MM.1S (cell line): Measurements from ENCODE around the gene SERPINB3.
"Not testable (repeated sequence)": the region's sequence is repeated elsewhere in the genome, so short reads cannot be mapped to it uniquely, and the experiment has no call there.

ENCODE experiments used
- DNase-seq: peaks from one replicate; pipeline ENCODE4 v3.0.0-alpha.2; 2015
- H2AFZ ChIP-seq: fragments of 300-600 bp; sonication (generic); 2 replicates; pipeline ENCODE4 v1.6.0; 2016; ENCODE audit warnings: antibody characterized with exemption, low read length
- H3F3A ChIP-seq: fragments of 300-600 bp; sonication (generic); 2 replicates; pipeline ENCODE4 v1.6.1; 2016; ENCODE audit warnings: mild to moderate bottlenecking, antibody characterized with exemption, low read length, moderate library complexity, mixed read lengths; ENCODE audit not compliant: insufficient read depth
- H3K27ac ChIP-seq: fragments of 300-600 bp; sonication (generic); 2 replicates; pipeline ENCODE4 v1.5.1; 2016; ENCODE audit warnings: mild to moderate bottlenecking, low read length
- H3K27me3 ChIP-seq: fragments of 300-600 bp; sonication (generic); replicated peaks from 2 replicates; pipeline ENCODE4 v1.6.0; 2016; ENCODE audit warnings: low read length; ENCODE audit not compliant: insufficient read depth
- H3K36me3 ChIP-seq: fragments of 300-600 bp; sonication (generic); replicated peaks from 2 replicates; pipeline ENCODE4 v1.6.1; 2016; ENCODE audit warnings: mild to moderate bottlenecking, low read length, mixed read lengths; ENCODE audit not compliant: insufficient read depth
- H3K4me1 ChIP-seq: fragments of 300-600 bp; sonication (generic); 2 replicates; pipeline ENCODE4 v1.6.1; 2016; ENCODE audit warnings: low read length, mixed read lengths
- H3K4me2 ChIP-seq: fragments of 300-600 bp; sonication (generic); 2 replicates; pipeline ENCODE4 v1.6.0; 2016; ENCODE audit warnings: low read depth, low read length
- H3K4me3 ChIP-seq: fragments of 300-600 bp; sonication (generic); 2 replicates; pipeline ENCODE4 v1.5.1; 2016; ENCODE audit warnings: low read length, mixed read lengths
- H3K79me2 ChIP-seq: fragments of 300-600 bp; sonication (generic); 2 replicates; pipeline ENCODE4 v1.6.1; 2016; ENCODE audit warnings: mixed run types, low read length, mixed read lengths
- H3K9ac ChIP-seq: fragments of 300-600 bp; sonication (generic); 2 replicates; pipeline ENCODE4 v1.6.1; 2016; ENCODE audit warnings: low read length, mixed read lengths
- H3K9me2 ChIP-seq: fragments of 300-600 bp; sonication (generic); replicated peaks from 2 replicates; pipeline ENCODE4 v1.6.1; 2016; ENCODE audit warnings: mild to moderate bottlenecking, low read length, mixed read lengths; ENCODE audit not compliant: insufficient read depth
- H3K9me3 ChIP-seq: fragments of 300-600 bp; sonication (generic); replicated peaks from 2 replicates; pipeline ENCODE4 v1.6.1; 2016; ENCODE audit warnings: mild to moderate bottlenecking, low read length, mixed read lengths; ENCODE audit not compliant: insufficient read depth
- H4K20me1 ChIP-seq: fragments of 300-600 bp; sonication (generic); 2 replicates; pipeline ENCODE4 v1.6.1; 2016; ENCODE audit warnings: mild to moderate bottlenecking, low read length, moderate library complexity, mixed read lengths; ENCODE audit not compliant: insufficient read depth
- CTCF ChIP-seq: fragments of 300-600 bp; sonication (generic); IDR thresholded peaks from 2 replicates; pipeline ENCODE4 v1.5.1; 2016; ENCODE audit warnings: antibody characterized with exemption, low read length, mixed read lengths
- EZH2 ChIP-seq: fragments of 300-600 bp; sonication (generic); optimal IDR thresholded peaks from 2 replicates; pipeline ENCODE3; 2017; ENCODE audit warnings: low read depth, mild to moderate bottlenecking, antibody characterized with exemption, low read length, mixed read lengths
- EZH2phosphoT487 ChIP-seq: fragments of 300-600 bp; sonication (generic); IDR thresholded peaks from 2 replicates; pipeline ENCODE4 v1.6.1; 2018; ENCODE audit warnings: antibody characterized with exemption, low read length

The SERPINB3 gene

GRCh38 chr18:63661750-63662149 lies at the start of gene SERPINB3:
Gene SERPINB3, minus strand, starts transcription at chr18:63661893. Its CDS starts 677 bp downstream, at chr18:63661216.
- not testable (repeated sequence) for H3K9me2 ChIP-seq

GRCh38 chr18:63708650-63709049 lies 47.0 kb upstream of the SERPINB3 start:
- Histone ChIP-seq H3K36me3 (no peaks in the 10 kb centered on the region), H3K9ac (no peak overlapping the region), H3K9me3 (no peaks in the 10 kb centered on the region), H3K79me2 (no peaks in the 10 kb centered on the region), H3K4me3 (no peak overlapping the region), H3K27me3 (no peaks in the 10 kb centered on the region), H4K20me1 (no peaks in the 10 kb centered on the region), H3F3A (no peaks in the 10 kb centered on the region), H3K9me2 (no peaks in the 10 kb centered on the region), H3K4me1 (no peaks in the 10 kb centered on the region), H3K4me2 (no peak overlapping the region), H2AFZ (no peak overlapping the region), H3K27ac (no peak overlapping the region)
- DNase-seq, result no peak
- TF ChIP-seq CTCF (no peak), EZH2 (no peak), EZH2phosphoT487 (no peak)

More at GRCh38 chr18:63661750-63662149, at the start of gene SERPINB3:
- not testable (repeated sequence) for H3F3A ChIP-seq, H2AFZ ChIP-seq, H3K36me3 ChIP-seq, H3K4me3 ChIP-seq, H3K27ac ChIP-seq, H3K4me2 ChIP-seq, H3K9ac ChIP-seq, H3K27me3 ChIP-seq, DNase-seq, H3K79me2 ChIP-seq, H3K9me3 ChIP-seq, H3K4me1 ChIP-seq, H4K20me1 ChIP-seq

DNA sequence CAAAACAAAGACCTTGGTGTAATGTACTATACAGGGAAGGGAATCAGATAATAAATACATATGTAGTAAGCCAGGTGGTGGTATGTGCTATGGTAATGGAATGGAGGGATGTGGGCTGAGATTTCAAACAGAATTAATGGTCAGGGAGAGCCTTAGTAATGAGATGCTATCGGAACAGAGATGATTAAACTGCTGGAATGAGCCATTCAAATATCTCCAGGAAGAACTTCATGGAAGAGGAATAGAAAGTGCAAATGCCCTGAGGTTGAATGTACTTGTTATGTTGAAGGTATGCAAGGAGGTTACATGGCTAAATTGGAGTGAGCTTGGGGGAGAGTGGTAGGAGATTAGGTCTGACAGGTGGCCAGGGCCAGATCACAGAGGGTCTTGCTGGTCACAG lies 46.1 kb upstream of the SERPINB3 start:
- Histone ChIP-seq H3K4me2 (no peak overlapping the region), H3K27me3 (no peaks in the 10 kb centered on the region), H3F3A (no peaks in the 10 kb centered on the region), H4K20me1 (no peaks in the 10 kb centered on the region), H3K36me3 (no peaks in the 10 kb centered on the region), H3K4me1 (no peaks in the 10 kb centered on the region), H2AFZ (no peak overlapping the region), H3K4me3 (no peak overlapping the region), H3K27ac (no peak overlapping the region), H3K79me2 (no peaks in the 10 kb centered on the region), H3K9me2 (no peaks in the 10 kb centered on the region), H3K9ac (no peak overlapping the region), H3K9me3 (no peaks in the 10 kb centered on the region)
- no peak for TF ChIP-seq CTCF
- no peak for TF ChIP-seq EZH2
- no peak for TF ChIP-seq EZH2phosphoT487
- DNase-seq, result no peak

GRCh38 chr18:63705401-63705800 lies 43.7 kb upstream of the SERPINB3 start:
- H3K9ac ChIP-seq, result no peak overlapping the region
- H3K4me2 ChIP-seq, result no peak overlapping the region

More at GRCh38 chr18:63705401-63705800, 43.7 kb upstream of the SERPINB3 start:
- H3K9me2 ChIP-seq, result no peaks in the 10 kb centered on the region
- H3K36me3 ChIP-seq, result no peaks in the 10 kb centered on the region
- no peak overlapping the region for H3K27ac ChIP-seq
- no peaks in the 10 kb centered on the region for H3K4me1 ChIP-seq
- DNase-seq, result no peak
- H3K9me3 ChIP-seq, result no peaks in the 10 kb centered on the region
- no peaks in the 10 kb centered on the region for H3F3A ChIP-seq
- TF ChIP-seq EZH2 (no peak), CTCF (no peak), EZH2phosphoT487 (no peak)
- H4K20me1 ChIP-seq, result no peaks in the 10 kb centered on the region
- H3K79me2 ChIP-seq, result no peaks in the 10 kb centered on the region
- no peak overlapping the region for H3K4me3 ChIP-seq
- H3K27me3 ChIP-seq, result no peaks in the 10 kb centered on the region
- no peak overlapping the region for H2AFZ ChIP-seq
